Stimulated activated CD4-positive, alpha-beta T cell treated with anti-CD3 and anti-CD28 coated beads, Interleukin-12 subunit alpha, Interleukin-12 subunit beta, amount 100 ng/mL, for 24 hours (primary cell): Measurements from ENCODE around the gene ITGA6.
"Not testable (repeated sequence)": the region's sequence is repeated elsewhere in the genome, so short reads cannot be mapped to it uniquely, and the experiment has no call there.

Source experiments
- DNase-seq, 2 experiments: peaks; one replicate each; pipeline ENCODE4 v3.0.0-alpha.2; 2020; ENCODE audit warnings: low read depth in 2 of 2

The ITGA6 gene

GRCh38 chr2:172516299-172516698 lies 88.9 kb downstream of the ITGA6 start:
- no peak for DNase-seq

- DNase-seq, result no peak
Measured at GRCh38 chr2:172518995-172519394, 91.6 kb downstream of the ITGA6 start.

GRCh38 chr2:172525601-172526000 lies 98.2 kb downstream of the ITGA6 start:
- no peak for DNase-seq

GRCh38 chr2:172531309-172531708 lies 103.9 kb downstream of the ITGA6 start:
- DNase-seq, result no peak

GRCh38 chr2:172532461-172532860 lies 105.1 kb downstream of the ITGA6 start:
- not testable (repeated sequence) for DNase-seq

GRCh38 chr2:172533687-172534086 lies 106.3 kb downstream of the ITGA6 start:
- DNase-seq, result no peak

- DNase-seq, result no peak
Measured at GRCh38 chr2:172535119-172535518, 107.7 kb downstream of the ITGA6 start.

- not testable (repeated sequence) for DNase-seq
Measured at GRCh38 chr2:172537851-172538250, 110.5 kb downstream of the ITGA6 start.

GRCh38 chr2:172539767-172540166 lies 112.4 kb downstream of the ITGA6 start:
- no peak for DNase-seq

GRCh38 chr2:172540421-172540820 lies 113.0 kb downstream of the ITGA6 start:
- no peak for DNase-seq

- no peak for DNase-seq
Measured at GRCh38 chr2:172545408-172546075, 118.2 kb downstream of the ITGA6 start.

- no peak for DNase-seq
Measured at GRCh38 chr2:172549131-172549530, 121.7 kb downstream of the ITGA6 start.

GRCh38 chr2:172549802-172550201 lies 122.4 kb downstream of the ITGA6 start:
- DNase-seq, result not testable (repeated sequence)

GRCh38 chr2:172550419-172550818 lies 123.0 kb downstream of the ITGA6 start:
- DNase-seq, result no peak

GRCh38 chr2:172551271-172551670 lies 123.9 kb downstream of the ITGA6 start:
- DNase-seq, result no peak

GRCh38 chr2:172552547-172553291 lies 125.3 kb downstream of the ITGA6 start:
- DNase-seq, result no peak

GRCh38 chr2:172554352-172555271 lies 127.2 kb downstream of the ITGA6 start:
- no peak for DNase-seq

- no peak for DNase-seq
Measured at GRCh38 chr2:172555272-172555521, 127.8 kb downstream of the ITGA6 start.
